Calu3 (cell line): Measurements from ENCODE around the gene INHBC. TPM values are rescaled to one million over a fixed set of nuclear protein-coding genes. Genes with fewer than 3 reads are reported as not detected.
"Not testable (repeated sequence)": the region's sequence is repeated elsewhere in the genome, so short reads cannot be mapped to it uniquely, and the experiment has no call there.

ENCODE experiments used
- BruUV-seq: library from RNA; stranded (reverse); fragments of 400-500 nt; replicated peaks from 2 replicates; lab custom pipeline; 2021; lab: Mats Ljungman, UMichigan
- CTCF ChIA-PET: fragments of 300-600 bp; sonication (Branson Sonifier 250); formaldehyde crosslinking; loops from one replicate; lab custom pipeline; 2022; ENCODE audit warnings: antibody characterized with exemption; lab: Charles Lee
- DNase-seq: peaks from one replicate; pipeline ENCODE4 v3.0.0; 2022
- H3K27ac Mint-ChIP-seq: one replicate; pipeline ENCODE4 v1.8.0; 2022; ENCODE audit warnings: mixed read lengths; ENCODE audit not compliant: unreplicated experiment
- H3K27me3 Mint-ChIP-seq: one replicate; pipeline ENCODE4 v1.8.0; 2022; ENCODE audit warnings: mixed read lengths; ENCODE audit not compliant: unreplicated experiment
- H3K36me3 Mint-ChIP-seq: one replicate; pipeline ENCODE4 v1.8.0; 2022; ENCODE audit warnings: mild to moderate bottlenecking, moderate library complexity, mixed read lengths; ENCODE audit not compliant: insufficient read depth, unreplicated experiment
- H3K4me1 Mint-ChIP-seq: one replicate; pipeline ENCODE4 v1.8.0; 2022; ENCODE audit warnings: mild to moderate bottlenecking, low read depth, mixed read lengths; ENCODE audit not compliant: unreplicated experiment
- H3K4me3 Mint-ChIP-seq: one replicate; pipeline ENCODE4 v1.8.0; 2022; ENCODE audit warnings: mild to moderate bottlenecking, low read depth, moderate library complexity, mixed read lengths; ENCODE audit not compliant: unreplicated experiment
- H3K9me3 Mint-ChIP-seq: one replicate; pipeline ENCODE4 v1.8.0; 2022; ENCODE audit warnings: low read depth, mixed read lengths; ENCODE audit not compliant: unreplicated experiment
- intact Hi-C: fragments of 100-400 bp; cut with micrococcal nuclease; formaldehyde crosslinking; loops from one replicate; pipeline ENCODE4 v1.10.0; 2022; ENCODE audit not compliant: unreplicated experiment
- total RNA-seq: library from RNA; stranded (reverse); gene quantifications from 2 replicates; pipeline ENCODE4 v1.2.3, GENCODE V29; 2022
- TF ChIP-seq, protein P1 (sequence below): fragments of 200-600 bp; IDR thresholded peaks from one replicate; pipeline ENCODE4 v1.8.0; 2022; ENCODE audit warnings: antibody characterized with exemption; ENCODE audit not compliant: unreplicated experiment

The INHBC gene
- total RNA-seq, 1 experiment from 2014 or later: not detected

DNA sequence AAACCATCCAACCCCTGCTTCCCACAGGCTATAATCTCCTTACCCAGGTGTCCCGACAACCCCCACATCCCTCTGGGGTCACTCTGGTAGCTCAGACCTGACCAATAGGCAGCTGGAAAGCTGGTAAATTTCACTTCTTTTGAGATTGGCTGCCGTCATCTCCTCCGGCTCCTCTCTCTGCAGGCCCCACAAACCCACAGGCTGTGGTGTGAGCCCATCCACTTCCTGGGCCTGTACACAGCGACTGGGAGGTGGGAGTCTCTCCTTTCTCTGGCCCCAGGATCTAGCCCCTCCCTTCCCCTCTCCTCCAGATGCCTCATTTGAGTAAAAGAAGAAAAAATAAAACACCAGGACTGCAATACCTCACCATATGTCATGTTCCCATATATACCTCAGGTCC lies 709 bp downstream of the INHBC start:
- H3K9me3 Mint-ChIP-seq: no peaks in the 10 kb centered on the region
- H3K36me3 Mint-ChIP-seq: peaks cover 13% of the 10 kb centered on the region
- H3K4me1 Mint-ChIP-seq: peaks cover 15% of the 10 kb centered on the region
- DNase-seq: no peak
- intact Hi-C loops: no loop called here
- H3K27ac Mint-ChIP-seq: no peak overlapping the region
- no TSS peak for BruUV-seq
- TF ChIP-seq, protein P1, sequence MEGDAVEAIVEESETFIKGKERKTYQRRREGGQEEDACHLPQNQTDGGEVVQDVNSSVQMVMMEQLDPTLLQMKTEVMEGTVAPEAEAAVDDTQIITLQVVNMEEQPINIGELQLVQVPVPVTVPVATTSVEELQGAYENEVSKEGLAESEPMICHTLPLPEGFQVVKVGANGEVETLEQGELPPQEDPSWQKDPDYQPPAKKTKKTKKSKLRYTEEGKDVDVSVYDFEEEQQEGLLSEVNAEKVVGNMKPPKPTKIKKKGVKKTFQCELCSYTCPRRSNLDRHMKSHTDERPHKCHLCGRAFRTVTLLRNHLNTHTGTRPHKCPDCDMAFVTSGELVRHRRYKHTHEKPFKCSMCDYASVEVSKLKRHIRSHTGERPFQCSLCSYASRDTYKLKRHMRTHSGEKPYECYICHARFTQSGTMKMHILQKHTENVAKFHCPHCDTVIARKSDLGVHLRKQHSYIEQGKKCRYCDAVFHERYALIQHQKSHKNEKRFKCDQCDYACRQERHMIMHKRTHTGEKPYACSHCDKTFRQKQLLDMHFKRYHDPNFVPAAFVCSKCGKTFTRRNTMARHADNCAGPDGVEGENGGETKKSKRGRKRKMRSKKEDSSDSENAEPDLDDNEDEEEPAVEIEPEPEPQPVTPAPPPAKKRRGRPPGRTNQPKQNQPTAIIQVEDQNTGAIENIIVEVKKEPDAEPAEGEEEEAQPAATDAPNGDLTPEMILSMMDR: no peak
- H3K27me3 Mint-ChIP-seq: no peaks in the 10 kb centered on the region
- no peak overlapping the region for H3K4me3 Mint-ChIP-seq
- CTCF ChIA-PET: interaction anchor here (1.0 kb wide), 1 partner anchor 16 kb away, joined by 3 read pairs; no protein-coding TSS in a partner anchor

GRCh38 chr12:57438400-57438799 lies 3.8 kb downstream of the INHBC start:
- CTCF ChIA-PET: no interaction called here
- H3K27ac Mint-ChIP-seq: no peak overlapping the region
- TF ChIP-seq, protein P1: no peak
- no peak overlapping the region for H3K4me3 Mint-ChIP-seq
- intact Hi-C loops: no loop called here
- no peak for DNase-seq
- no peaks in the 10 kb centered on the region for H3K27me3 Mint-ChIP-seq
- peaks cover 6% of the 10 kb centered on the region for H3K4me1 Mint-ChIP-seq
- H3K36me3 Mint-ChIP-seq: no peaks in the 10 kb centered on the region
- BruUV-seq: no TSS peak
- H3K9me3 Mint-ChIP-seq: peaks cover 4% of the 10 kb centered on the region

- Mint-ChIP-seq H3K36me3 (no peaks in the 10 kb centered on the region), H3K4me3 (no peak overlapping the region), H3K27ac (no peak overlapping the region), H3K4me1 (peaks cover 6% of the 10 kb centered on the region), H3K27me3 (no peaks in the 10 kb centered on the region), H3K9me3 (peaks cover 4% of the 10 kb centered on the region)
- intact Hi-C loops: no loop called here
- CTCF ChIA-PET: no interaction called here
- no TSS peak for BruUV-seq
- TF ChIP-seq, protein P1: no peak
- no peak for DNase-seq
These were observed 5.2 kb downstream of the INHBC start for GRCh38 chr12:57439762-57440266.

GRCh38 chr12:57441393-57441792 lies 6.8 kb downstream of the INHBC start:
- H3K27ac Mint-ChIP-seq, H3K36me3 Mint-ChIP-seq, CTCF ChIA-PET, H3K4me3 Mint-ChIP-seq, H3K27me3 Mint-ChIP-seq, intact Hi-C loops, BruUV-seq, DNase-seq, H3K4me1 Mint-ChIP-seq, H3K9me3 Mint-ChIP-seq: not testable (repeated sequence)

- Mint-ChIP-seq H3K9me3 (peaks cover 4% of the 10 kb centered on the region), H3K4me3 (no peak overlapping the region), H3K27me3 (no peaks in the 10 kb centered on the region), H3K4me1 (peaks cover 6% of the 10 kb centered on the region), H3K36me3 (no peaks in the 10 kb centered on the region), H3K27ac (no peak overlapping the region)
- CTCF ChIA-PET: no interaction called here
- intact Hi-C loops: no loop called here
- no TSS peak for BruUV-seq
- DNase-seq: no peak
- TF ChIP-seq, protein P1: no peak
These were observed 7.4 kb downstream of the INHBC start for GRCh38 chr12:57441846-57442427.

GRCh38 chr12:57444337-57444736 lies 9.8 kb downstream of the INHBC start:
- H3K4me1 Mint-ChIP-seq, intact Hi-C loops, H3K36me3 Mint-ChIP-seq, H3K27me3 Mint-ChIP-seq, DNase-seq, H3K4me3 Mint-ChIP-seq, H3K9me3 Mint-ChIP-seq, BruUV-seq, H3K27ac Mint-ChIP-seq: not testable (repeated sequence)
- CTCF ChIA-PET: interaction anchor here (0.6 kb wide), 1 partner anchor 12 kb away, joined by 3 read pairs; no protein-coding TSS in a partner anchor
